GM12878 (cell line): ENCODE results near the gene LAMA4. TPM values are rescaled to one million over a fixed set of nuclear protein-coding genes. Genes with fewer than 3 reads are reported as not detected.
A peak's percentile ranks its signal among the peaks of the same experiment; 100 is the strongest.

Experiments
- ATAC-seq: fragments of 200-7000 bp; cut with Tn5 transposase; 3 replicates; pipeline ENCODE4 v1.9.1; 2020; ENCODE audit warnings: mild to moderate bottlenecking, moderate library complexity
- BruUV-seq: library from RNA; stranded (reverse); fragments of 400-500 nt; replicated peaks from 2 replicates; lab custom pipeline; 2021; lab: Mats Ljungman, UMichigan
- CTCF ChIA-PET: fragments of 300-600 bp; sonication (Branson Sonifier 250); formaldehyde crosslinking; extraction: SDS; loops from one replicate; lab custom pipeline; 2021; ENCODE audit warnings: inconsistent platforms; lab: Yijun Ruan, JAX
- POLR2A ChIA-PET: fragments of 350-600 bp; formaldehyde crosslinking; extraction: SDS; loops from one replicate; lab custom pipeline; 2021; ENCODE audit warnings: inconsistent platforms; lab: Charles Lee
- RAD21 ChIA-PET: fragments of 300-600 bp; sonication (Branson Sonifier 250); formaldehyde crosslinking; loops from one replicate; lab custom pipeline; 2023; ENCODE audit warnings: antibody characterized with exemption; ENCODE audit not compliant: unreplicated experiment; lab: Charles Lee
- SMC1A ChIA-PET: fragments of 300-600 bp; sonication (Branson Sonifier 250); formaldehyde crosslinking; loops from one replicate; lab custom pipeline; 2023; ENCODE audit not compliant: unreplicated experiment, uncharacterized antibody; lab: Charles Lee
- DNase-seq: peaks from one replicate; pipeline ENCODE4 v3.0.0-alpha.2; 2011; ENCODE audit warnings: low read depth, low spot score
- FAIRE-seq: peaks from 3 replicates; lab custom pipeline; 2011; peaks lifted over from hg19 to GRCh38; lab: Jason Lieb, UNC
- H2AFZ ChIP-seq: 2 replicates; pipeline ENCODE4 v1.6.0; 2011; ENCODE audit warnings: low read depth, low read length, control low read depth; ENCODE audit not compliant: control insufficient read depth
- H3K27ac ChIP-seq: 2 replicates; pipeline ENCODE4 v1.5.1; 2011; ENCODE audit warnings: control low read depth; ENCODE audit not compliant: control insufficient read depth, insufficient read depth
- H3K27me3 ChIP-seq, 2 experiments: replicated peaks in 1 of 2; 2 replicates each; pipeline versions ENCODE4 v1.6.0 to v1.6.1; 2011; ENCODE audit warnings: low read length in 1 of 2; ENCODE audit not compliant: control insufficient read depth in 2 of 2, insufficient read depth in 2 of 2
- H3K36me3 ChIP-seq, 2 experiments: 2 replicates each; pipeline ENCODE4 v1.5.1; 2011; ENCODE audit warnings: low read length in 1 of 2; ENCODE audit not compliant: control insufficient read depth in 2 of 2, insufficient read depth in 2 of 2
- H3K4me1 ChIP-seq: 2 replicates; pipeline ENCODE4 v1.6.1; 2011; ENCODE audit warnings: mild to moderate bottlenecking, low read length, moderate library complexity, mixed read lengths; ENCODE audit not compliant: control insufficient read depth, insufficient read depth
- H3K4me2 ChIP-seq: 2 replicates; pipeline ENCODE4 v1.6.0; 2011; ENCODE audit warnings: control low read depth; ENCODE audit not compliant: control insufficient read depth, insufficient read depth
- H3K4me3 ChIP-seq: fragments of 200-600 bp; sonication (generic); 2 replicates; pipeline ENCODE4 v1.5.1; 2016
- H3K79me2 ChIP-seq: 2 replicates; pipeline ENCODE4 v1.6.0; 2011; ENCODE audit warnings: low read length; ENCODE audit not compliant: control insufficient read depth, insufficient read depth
- H3K9ac ChIP-seq: 2 replicates; pipeline ENCODE4 v1.8.0; 2011; ENCODE audit warnings: low read length, control low read depth, mixed read lengths; ENCODE audit not compliant: control insufficient read depth, insufficient read depth
- H3K9me3 ChIP-seq: replicated peaks from 3 replicates; pipeline ENCODE4 v1.5.1; 2011; ENCODE audit warnings: mild to moderate bottlenecking, low read length; ENCODE audit not compliant: control insufficient read depth, insufficient read depth
- H4K20me1 ChIP-seq: 2 replicates; pipeline ENCODE4 v1.6.0; 2011; ENCODE audit not compliant: control insufficient read depth, insufficient read depth
- BMI1 ChIP-seq: fragments of 450-650 bp; IDR thresholded peaks from 2 replicates; pipeline ENCODE4 v1.6.1; 2016; ENCODE audit warnings: mild to moderate bottlenecking, moderate library complexity, borderline replicate concordance
- RUNX3 ChIP-seq: IDR thresholded peaks from 2 replicates; pipeline ENCODE4 v1.6.1; 2012; ENCODE audit warnings: low read length, inconsistent platforms
- STAT1 ChIP-seq: fragments of 450-650 bp; conservative IDR thresholded peaks from 2 replicates; pipeline ENCODE4 v1.6.1; 2014; ENCODE audit warnings: antibody characterized with exemption, mild to moderate bottlenecking
- USF2 ChIP-seq: IDR thresholded peaks from 2 replicates; pipeline ENCODE4 v1.6.1; 2011; ENCODE audit warnings: low read depth, low read length, improper control_type of control experiment, borderline replicate concordance
- ZBED1 ChIP-seq: IDR thresholded peaks from 2 replicates; pipeline ENCODE4 v1.6.1; 2016; ENCODE audit warnings: borderline replicate concordance
- WGBS: methylation state at CpG from one replicate; pipeline ENCODE4 v1.1.6; 2016; ENCODE audit warnings: low lambda C conversion rate; ENCODE audit not compliant: insufficient replicate concordance, insufficient coverage; ENCODE audit errors: missing lambda C conversion rate; 5-methylcytosine and 5-hydroxymethylcytosine counted together
- in situ Hi-C: fragments of 300-500 bp; cut with MboI; formaldehyde crosslinking; loops from 9 replicates; pipeline ENCODE4 v1.14.3; 2018; ENCODE audit warnings: mixed read lengths
- intact Hi-C: fragments of 100-400 bp; cut with micrococcal nuclease; formaldehyde crosslinking; loops from one replicate; pipeline ENCODE4 v1.14.2; 2022; ENCODE audit not compliant: unreplicated experiment
- polyA plus RNA-seq, 11 experiments: library from polyadenylated mRNA; depleted of rRNA in 4 of 11; unstranded in 6 of 11; stranded (reverse) in 5 of 11; fragments of >200 nt; fragmentation: Nextera tagmentation in 4 of 11; fragmentation: Illumina TruSeq in 1 of 11; extraction: Ambion mirVana in 4 of 11; extraction: Trizol in 1 of 11; gene quantifications; 1 replicate in 1 of 11; 2 replicates in 10 of 11; pipeline versions ENCODE4 v1.2.1 to v1.2.3, GENCODE V29; 2011 to 2016; ENCODE audit warnings: inconsistent platforms in 2 of 11, missing spikeins in 2 of 11, low read depth in 1 of 11
- small RNA-seq: library from RNA; depleted of rRNA; stranded (forward); fragments of <200 nt; gene quantifications from one replicate; pipeline ENCODE3, GENCODE V24; 2014
- total RNA-seq, 4 experiments: library from RNA; depleted of rRNA in 3 of 4; stranded (reverse); fragments of >200 nt in 3 of 4; fragmentation: Illumina TruSeq in 1 of 4; extraction: Trizol in 1 of 4; gene quantifications; 2 replicates each; pipeline versions ENCODE4 v1.2.1 to v1.2.3, GENCODE V29; 2013 to 2021

Gene LAMA4
- total and polyA plus RNA-seq, 10 of the 15 experiments (the other 5 are each of a cell fraction or from before 2014, with no cell fraction given) = 0.11 to 0.21 (median 0.14) TPM; not detected in 7

GRCh38 chr6:112062966-112063365, 191.4 kb downstream of the LAMA4 start (continued):
- no peak for TF ChIP-seq USF2
- TF ChIP-seq BMI1 = no peak
- no peak for TF ChIP-seq STAT1

GRCh38 chr6:112061605-112062004, 192.8 kb downstream of the LAMA4 start:
- TF ChIP-seq ZBED1 (no peak), RUNX3 (peak; percentile 58; the same call in 1 of the 2 replicates)
- ChIA-PET CTCF (interaction anchor here (1.4 to 1.6 kb wide), 2 partner anchors 33 to 101 kb away, joined by 4 to 5 read pairs; no protein-coding TSS in a partner anchor), POLR2A (no interaction called here), SMC1A (interaction anchor here (1.6 kb wide), 1 partner anchor 26 kb away, joined by 3 read pairs; the partner anchor contains the start of genes FAM229B and TUBE1), RAD21 (no interaction called here)
- intact Hi-C loops (no loop called here), in situ Hi-C loops (no loop called here)
- DNase-seq (no peak), ATAC-seq (no peak), FAIRE-seq (no peak)
- Histone ChIP-seq H4K20me1 (no peaks in the 10 kb centered on the region), H3K4me1 (no peaks in the 10 kb centered on the region), H3K4me2 (no peak overlapping the region), H3K4me3 (no peak overlapping the region), H2AFZ (no peak overlapping the region), H3K27ac (no peak overlapping the region), H3K27me3 (no peaks in the 10 kb centered on the region), H3K9me3 (no peaks in the 10 kb centered on the region), H3K9ac (no peak overlapping the region), H3K36me3 (no peaks in the 10 kb centered on the region), H3K79me2 (no peaks in the 10 kb centered on the region)
- WGBS = 14% methylated on average over 4 of the region's 4 CpGs
- no TSS peak for BruUV-seq

Small RNA genes within 50 kb of the gene (small RNA-seq; reads per million reads assigned to genes)
- gene RNU6-1226P = not detected

Other genes starting within 250 kb of the LAMA4 start
- not detected in 2 replicates for gene CCN6, start 200.5 kb downstream of the LAMA4 start, total RNA-seq (2014; rRNA removed)
- gene CCN6, start 200.5 kb downstream of the LAMA4 start, total RNA-seq (2014; rRNA removed; fragmentation: Illumina TruSeq; extraction: Trizol) = not detected in 2 replicates
- gene CCN6, start 200.5 kb downstream of the LAMA4 start, total RNA-seq (2021) = not detected in 2 replicates
- 0.05 TPM in 1 of 2 replicates, not detected in the other for gene CCN6, start 200.5 kb downstream of the LAMA4 start, polyA plus RNA-seq (2011; rRNA removed)
- not detected in 2 replicates for gene CCN6, start 200.5 kb downstream of the LAMA4 start, polyA plus RNA-seq (2014; fragmentation: Illumina TruSeq; extraction: Trizol)
- under 1 TPM; 0.19 to 0.24 TPM for gene CCN6, start 200.5 kb downstream of the LAMA4 start, polyA plus RNA-seq (2014; fragmentation: Nextera tagmentation; extraction: Ambion mirVana)
- gene CCN6, start 200.5 kb downstream of the LAMA4 start, polyA plus RNA-seq (2014; rRNA removed) = not detected in 2 replicates
- under 1 TPM; 0.14 to 0.24 TPM for gene CCN6, start 200.5 kb downstream of the LAMA4 start, polyA plus RNA-seq (2016; fragmentation: Nextera tagmentation; extraction: Ambion mirVana)
- gene TUBE1, start 167.1 kb downstream of the LAMA4 start, total RNA-seq (2014; rRNA removed) = 13.8 and 18.8 TPM in 2 replicates
- 14.0 and 15.0 TPM in 2 replicates for gene TUBE1, start 167.1 kb downstream of the LAMA4 start, total RNA-seq (2014; rRNA removed; fragmentation: Illumina TruSeq; extraction: Trizol)
- 6.2 and 8.0 TPM in 2 replicates for gene TUBE1, start 167.1 kb downstream of the LAMA4 start, total RNA-seq (2021)
- 25.2 and 38.9 TPM in 2 replicates for gene TUBE1, start 167.1 kb downstream of the LAMA4 start, polyA plus RNA-seq (2011; rRNA removed)
- gene TUBE1, start 167.1 kb downstream of the LAMA4 start, polyA plus RNA-seq (2014; fragmentation: Illumina TruSeq; extraction: Trizol) = 12.6 and 13.4 TPM in 2 replicates
- 1 to 10 TPM; 6.3 to 8.6 TPM for gene TUBE1, start 167.1 kb downstream of the LAMA4 start, polyA plus RNA-seq (2014; fragmentation: Nextera tagmentation; extraction: Ambion mirVana)
- 10.3 and 13.1 TPM in 2 replicates for gene TUBE1, start 167.1 kb downstream of the LAMA4 start, polyA plus RNA-seq (2014; rRNA removed)
- 10 to 100 TPM; 13.7 to 14.1 TPM for gene TUBE1, start 167.1 kb downstream of the LAMA4 start, polyA plus RNA-seq (2016; fragmentation: Nextera tagmentation; extraction: Ambion mirVana)
- gene FAM229B, start 167.0 kb downstream of the LAMA4 start, total RNA-seq (2014; rRNA removed) = 1.8 and 2.5 TPM in 2 replicates
- 1.2 and 1.5 TPM in 2 replicates for gene FAM229B, start 167.0 kb downstream of the LAMA4 start, total RNA-seq (2014; rRNA removed; fragmentation: Illumina TruSeq; extraction: Trizol)
- 1.6 and 1.7 TPM in 2 replicates for gene FAM229B, start 167.0 kb downstream of the LAMA4 start, total RNA-seq (2021)
- gene FAM229B, start 167.0 kb downstream of the LAMA4 start, polyA plus RNA-seq (2011; rRNA removed) = 4.8 and 5.7 TPM in 2 replicates
- 0.82 and 1.9 TPM in 2 replicates for gene FAM229B, start 167.0 kb downstream of the LAMA4 start, polyA plus RNA-seq (2014; fragmentation: Illumina TruSeq; extraction: Trizol)
- 1 to 10 TPM; 5.3 to 5.7 TPM for gene FAM229B, start 167.0 kb downstream of the LAMA4 start, polyA plus RNA-seq (2014; fragmentation: Nextera tagmentation; extraction: Ambion mirVana)
- 1.2 and 1.7 TPM in 2 replicates for gene FAM229B, start 167.0 kb downstream of the LAMA4 start, polyA plus RNA-seq (2014; rRNA removed)
- 1 to 10 TPM; 4.5 to 5.3 TPM for gene FAM229B, start 167.0 kb downstream of the LAMA4 start, polyA plus RNA-seq (2016; fragmentation: Nextera tagmentation; extraction: Ambion mirVana)
- not detected in 2 replicates for gene RFPL4B, start 92.8 kb upstream of the LAMA4 start, total RNA-seq (2014; rRNA removed)
- not detected in 2 replicates for gene RFPL4B, start 92.8 kb upstream of the LAMA4 start, total RNA-seq (2014; rRNA removed; fragmentation: Illumina TruSeq; extraction: Trizol)
- not detected in 2 replicates for gene RFPL4B, start 92.8 kb upstream of the LAMA4 start, total RNA-seq (2021)
- not detected in 2 replicates for gene RFPL4B, start 92.8 kb upstream of the LAMA4 start, polyA plus RNA-seq (2011; rRNA removed)
- gene RFPL4B, start 92.8 kb upstream of the LAMA4 start, polyA plus RNA-seq (2014; fragmentation: Illumina TruSeq; extraction: Trizol) = 0.03 TPM in 1 of 2 replicates, not detected in the other
- not detected for gene RFPL4B, start 92.8 kb upstream of the LAMA4 start, polyA plus RNA-seq (2014; fragmentation: Nextera tagmentation; extraction: Ambion mirVana)
- not detected in 2 replicates for gene RFPL4B, start 92.8 kb upstream of the LAMA4 start, polyA plus RNA-seq (2014; rRNA removed)
- gene RFPL4B, start 92.8 kb upstream of the LAMA4 start, polyA plus RNA-seq (2016; fragmentation: Nextera tagmentation; extraction: Ambion mirVana) = under 1 TPM in 1 of 2 experiments, not detected in 1; 0.08 TPM